Epithelial cell of proximal tubule (primary cell): ENCODE measurements around the gene PRRX1. TPM values are rescaled to one million over a fixed set of nuclear protein-coding genes. Genes with fewer than 3 reads are reported as not detected.

ENCODE experiments used
- DNase-seq: peaks from one replicate; pipeline ENCODE4 v3.0.0-alpha.2; 2011; ENCODE audit warnings: low read depth
- H3K4me3 ChIP-seq: 2 replicates; pipeline ENCODE4 v1.5.1; 2011; ENCODE audit warnings: low read depth, mild to moderate bottlenecking, low read length
- CTCF ChIP-seq: conservative IDR thresholded peaks from 2 replicates; pipeline ENCODE4 v1.5.1; 2012; ENCODE audit warnings: low read depth, mild to moderate bottlenecking, low read length
- total RNA-seq: library from RNA; depleted of rRNA; stranded (reverse); fragments of >200 nt; gene quantifications from 2 replicates; pipeline ENCODE4 v1.2.3, GENCODE V29; 2015

PRRX1 gene
- total RNA-seq, 1 donor from 2014 or later = under 0.01 TPM

- no peak overlapping the region for H3K4me3 ChIP-seq
- no peak for DNase-seq
- no peak for TF ChIP-seq CTCF
Measured at GRCh38 chr1:170624146-170624545, 39.8 kb upstream of the PRRX1 start.

DNA sequence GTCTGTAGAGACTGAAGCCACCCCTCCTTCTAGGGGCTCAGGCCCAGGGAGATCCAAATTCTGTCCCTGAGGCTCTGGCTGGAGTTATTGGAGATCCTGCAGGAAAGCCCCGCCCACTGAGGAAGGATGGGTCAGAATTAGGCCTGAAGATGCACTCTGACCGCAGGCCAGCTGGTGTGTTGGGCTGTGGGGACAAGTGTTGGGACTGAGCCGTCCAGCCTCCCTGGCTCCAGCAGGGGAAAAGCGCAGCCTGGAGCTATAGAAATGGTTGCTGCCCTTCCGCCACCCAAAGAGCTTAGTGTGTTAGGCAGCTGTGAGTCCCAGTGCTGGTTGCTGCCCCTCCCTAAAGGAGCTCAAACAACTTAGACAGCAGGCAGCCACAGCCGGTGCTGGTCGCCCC lies 33.0 kb upstream of the PRRX1 start:
- no peak overlapping the region for H3K4me3 ChIP-seq
- no peak for TF ChIP-seq CTCF
- DNase-seq = no peak

GRCh38 chr1:170634293-170634692 lies 29.6 kb upstream of the PRRX1 start:
- no peak overlapping the region for H3K4me3 ChIP-seq
- no peak for TF ChIP-seq CTCF
- no peak for DNase-seq

- DNase-seq = no peak
- no peak for TF ChIP-seq CTCF
- H3K4me3 ChIP-seq = no peak overlapping the region
Measured at GRCh38 chr1:170634824-170635410, 29.0 kb upstream of the PRRX1 start.

GRCh38 chr1:170640581-170640980 lies 23.4 kb upstream of the PRRX1 start:
- H3K4me3 ChIP-seq = no peak overlapping the region
- no peak for TF ChIP-seq CTCF
- no peak for DNase-seq

GRCh38 chr1:170657275-170657853 lies 6.6 kb upstream of the PRRX1 start:
- no peak for TF ChIP-seq CTCF
- DNase-seq = no peak
- H3K4me3 ChIP-seq = no peak overlapping the region
